22Rv1 (cell line): ENCODE data around the gene STPG2.

Experiments
- H3K27ac ChIP-seq: fragments of 450-650 bp; 2 replicates; pipeline ENCODE4 v1.5.1; 2017
- CTCF ChIP-seq: fragments of 450-650 bp; IDR thresholded peaks from 2 replicates; pipeline ENCODE4 v1.5.1; 2017; ENCODE audit warnings: mild to moderate bottlenecking
- ZFX ChIP-seq: fragments of 450-650 bp; IDR thresholded peaks from 2 replicates; pipeline ENCODE4 v1.6.1; 2017; ENCODE audit warnings: antibody characterized with exemption, borderline replicate concordance

STPG2 gene

GRCh38 chr4:98166025-98166730, 22.9 kb upstream of the STPG2 start:
- TF ChIP-seq CTCF (no peak), ZFX (no peak)
- H3K27ac ChIP-seq, result no peak overlapping the region

- no peak overlapping the region for H3K27ac ChIP-seq
- TF ChIP-seq CTCF (no peak), ZFX (no peak)
These were observed 19.4 kb upstream of the STPG2 start for GRCh38 chr4:98162696-98163095.

DNA sequence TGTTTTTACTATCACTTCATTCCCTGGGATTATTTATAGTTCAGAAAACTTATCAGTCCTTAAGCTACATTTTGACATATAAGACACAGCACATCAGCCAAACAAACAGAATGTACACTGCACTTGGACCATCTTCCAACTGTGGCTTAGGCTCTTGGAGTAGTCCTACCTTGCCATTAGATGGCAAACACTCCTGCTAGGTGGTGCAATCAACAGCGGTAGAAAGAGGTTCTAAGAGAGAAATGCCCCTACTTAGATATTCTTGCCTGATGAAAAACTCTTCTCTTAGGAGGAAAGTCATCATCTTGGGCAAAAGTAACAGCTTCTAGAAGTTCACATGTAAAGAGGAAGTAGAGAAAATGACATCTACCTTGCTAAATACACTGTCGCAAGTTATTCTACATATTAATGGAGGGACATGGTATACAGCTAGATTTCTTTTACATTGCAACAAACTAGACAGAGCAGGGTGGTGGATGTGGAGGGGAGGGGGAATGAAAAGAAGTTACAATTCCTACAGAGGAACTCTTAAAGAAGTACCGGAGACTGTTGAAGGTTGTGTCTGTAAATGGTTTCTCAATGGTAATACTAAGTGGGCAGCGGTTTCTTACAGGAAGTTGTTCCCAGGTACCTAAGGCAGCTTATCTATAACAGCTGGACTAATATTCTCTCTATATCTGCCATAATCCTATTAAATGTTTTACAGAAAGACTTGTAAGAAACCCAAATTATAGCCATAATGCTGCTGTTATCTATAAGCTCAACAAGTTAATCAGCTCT, 8.1 kb upstream of the STPG2 start:
- TF ChIP-seq CTCF (no peak), ZFX (no peak)
- no peak overlapping the region for H3K27ac ChIP-seq

DNA sequence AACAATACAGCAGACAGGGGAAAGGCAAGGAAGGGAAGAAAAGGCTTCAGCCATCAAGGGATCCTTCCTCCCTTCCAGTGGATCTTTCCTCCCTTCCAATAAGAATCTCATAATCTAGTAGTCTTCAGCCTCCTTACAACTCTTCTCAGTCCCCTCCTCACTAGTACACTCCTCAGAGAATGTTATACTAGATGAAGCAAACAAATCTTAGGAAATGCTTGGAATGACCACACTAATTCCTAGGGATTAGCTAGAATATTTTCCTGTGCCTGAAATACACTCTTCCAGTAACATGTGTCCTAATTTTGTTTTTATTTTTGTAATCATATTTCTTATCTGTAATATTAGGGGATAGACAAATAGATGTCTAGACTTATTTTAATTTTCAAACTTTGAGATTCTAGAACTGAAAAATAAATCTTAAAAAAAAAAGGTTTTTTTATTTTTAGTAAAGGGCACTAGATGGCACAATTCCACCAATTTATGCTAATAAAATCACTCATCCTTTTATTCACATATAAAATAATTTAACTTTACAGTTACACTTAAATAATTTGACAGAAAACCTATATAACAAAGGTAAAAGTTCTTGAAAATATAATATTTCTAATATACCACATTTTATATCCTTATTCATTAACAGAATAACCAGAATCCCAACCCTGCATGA, 7.0 kb upstream of the STPG2 start:
- H3K27ac ChIP-seq, result no peak overlapping the region
- TF ChIP-seq ZFX (no peak), CTCF (peak; percentile 36)

DNA sequence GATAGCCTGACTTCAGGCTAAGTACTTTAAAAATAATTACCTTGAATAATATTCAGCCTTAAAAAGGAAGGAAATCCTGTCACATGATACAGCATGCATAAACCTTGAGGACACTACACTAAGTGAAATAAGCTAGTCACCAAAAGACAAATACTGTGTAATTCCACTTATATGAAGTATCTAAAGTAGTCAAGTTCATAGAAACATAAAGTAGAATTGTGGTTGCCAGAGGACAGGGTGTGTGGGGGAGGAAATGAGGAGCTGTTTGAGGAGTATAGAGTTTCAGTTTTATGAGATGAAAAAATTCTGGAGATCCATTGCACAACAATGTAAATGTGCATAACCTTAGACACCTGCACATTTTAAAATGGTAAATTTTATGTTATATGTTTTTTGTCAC, 5.6 kb upstream of the STPG2 start:
- H3K27ac ChIP-seq, result no peak overlapping the region
- TF ChIP-seq ZFX, result no peak
- TF ChIP-seq CTCF, result no peak

DNA sequence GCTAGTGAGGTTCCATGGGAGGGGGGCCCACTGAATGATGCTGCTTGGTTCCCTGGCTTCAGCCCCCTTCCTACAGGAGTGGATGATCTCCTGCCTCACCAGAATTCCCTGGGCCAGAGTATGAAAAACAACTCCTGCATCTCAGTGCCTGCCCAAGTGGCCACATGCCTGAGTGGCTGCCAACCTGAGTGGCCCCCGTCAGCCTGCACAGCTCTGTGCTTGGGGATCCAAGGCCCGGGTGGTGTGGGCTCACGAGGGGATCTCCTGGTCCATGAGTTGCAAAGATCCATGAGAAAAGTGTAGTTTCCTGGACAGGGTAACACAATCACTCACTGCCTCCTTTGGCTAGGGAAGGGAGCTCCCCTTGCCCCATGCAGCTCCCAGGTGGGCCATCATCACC, 17.1 kb downstream of the STPG2 start:
- no peak for TF ChIP-seq ZFX
- TF ChIP-seq CTCF, result no peak
- no peak overlapping the region for H3K27ac ChIP-seq

DNA sequence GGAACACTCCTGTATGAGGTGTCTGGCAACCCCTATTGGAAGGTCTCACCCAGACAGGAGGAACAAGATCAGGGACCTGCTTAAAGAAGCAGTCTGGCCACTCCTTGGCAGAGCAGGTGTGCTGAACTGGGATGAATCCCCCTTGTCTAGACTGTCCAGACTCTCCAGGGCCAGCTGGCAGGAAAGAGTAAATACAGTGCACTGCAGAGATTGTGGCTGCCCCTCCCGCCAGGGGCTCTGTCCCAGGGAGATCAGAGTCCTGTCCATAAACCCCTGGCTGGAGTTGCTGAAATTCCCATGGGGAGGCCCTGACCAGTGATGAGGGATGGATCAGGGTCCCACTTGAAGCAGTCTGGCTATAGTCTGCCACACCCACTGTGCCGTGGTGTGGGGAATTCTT, 17.7 kb downstream of the STPG2 start:
- no peak for TF ChIP-seq ZFX

More for the DNA sequence above, 17.7 kb downstream of the STPG2 start:
- no peak overlapping the region for H3K27ac ChIP-seq
